Transverse colon (tissue), 4 donors: ENCODE results near the gene IPO11.

ENCODE experiments used
- CTCF ChIP-seq, 5 experiments: fragments of 200-600 bp in 3 of 5; fragments of 450-650 bp in 2 of 5; sonication (generic) in 3 of 5; IDR thresholded peaks; 1 replicate in 2 of 5; 2 replicates in 3 of 5; pipeline ENCODE4 v1.5.1; 2016 to 2017; ENCODE audit warnings: antibody characterized with exemption in 5 of 5, inconsistent platforms in 3 of 5, mild to moderate bottlenecking in 2 of 5, moderate library complexity in 1 of 5
- EP300 ChIP-seq: sonication (generic); formaldehyde crosslinking; IDR thresholded peaks from one replicate; pipeline ENCODE4 v1.6.1; 2017; ENCODE audit warnings: antibody characterized with exemption, low read depth
- POLR2A ChIP-seq: fragments of 450-650 bp; IDR thresholded peaks from one replicate; pipeline ENCODE4 v1.6.1; 2016; ENCODE audit warnings: antibody characterized with exemption, mild to moderate bottlenecking, moderate library complexity
- POLR2AphosphoS5 ChIP-seq, 3 donors: sonication (generic); formaldehyde crosslinking; IDR thresholded peaks; one replicate each; pipeline ENCODE4 v1.6.1; 2016; ENCODE audit warnings: antibody characterized with exemption in 3 of 3

GRCh38 chr5:62374090-62374489 is 38.5 kb upstream of the IPO11 start:
- no peak for TF ChIP-seq CTCF (IDR thresholded peaks at IDR 0.05)
- TF ChIP-seq EP300 = no peak
- TF ChIP-seq POLR2A = no peak
- no peak for TF ChIP-seq POLR2AphosphoS5 (IDR thresholded peaks at IDR 0.05)
